ENCODE measurements around the gene DNAH10.

DNA sequence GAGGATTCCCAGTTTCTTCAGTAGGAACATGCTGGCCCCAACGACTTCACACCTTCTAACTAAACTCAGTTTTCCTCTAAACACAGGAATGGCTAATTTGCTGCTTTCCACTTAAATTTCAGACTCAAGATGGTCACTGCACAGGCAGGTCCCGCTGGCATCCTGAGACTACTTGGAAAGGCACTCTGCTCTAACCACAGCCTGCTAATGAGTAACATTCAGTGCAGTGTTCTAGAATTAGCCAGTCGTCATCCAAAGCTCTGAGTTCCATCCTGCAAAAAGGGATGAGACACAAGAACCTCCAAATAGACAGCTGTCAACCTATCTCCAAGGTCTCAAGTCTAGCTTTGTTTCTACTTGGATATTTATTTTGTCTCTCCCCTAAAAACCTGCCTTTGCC lies 204.5 kb downstream of the DNAH10 start:
- TF ChIP-seq, protein P1, sequence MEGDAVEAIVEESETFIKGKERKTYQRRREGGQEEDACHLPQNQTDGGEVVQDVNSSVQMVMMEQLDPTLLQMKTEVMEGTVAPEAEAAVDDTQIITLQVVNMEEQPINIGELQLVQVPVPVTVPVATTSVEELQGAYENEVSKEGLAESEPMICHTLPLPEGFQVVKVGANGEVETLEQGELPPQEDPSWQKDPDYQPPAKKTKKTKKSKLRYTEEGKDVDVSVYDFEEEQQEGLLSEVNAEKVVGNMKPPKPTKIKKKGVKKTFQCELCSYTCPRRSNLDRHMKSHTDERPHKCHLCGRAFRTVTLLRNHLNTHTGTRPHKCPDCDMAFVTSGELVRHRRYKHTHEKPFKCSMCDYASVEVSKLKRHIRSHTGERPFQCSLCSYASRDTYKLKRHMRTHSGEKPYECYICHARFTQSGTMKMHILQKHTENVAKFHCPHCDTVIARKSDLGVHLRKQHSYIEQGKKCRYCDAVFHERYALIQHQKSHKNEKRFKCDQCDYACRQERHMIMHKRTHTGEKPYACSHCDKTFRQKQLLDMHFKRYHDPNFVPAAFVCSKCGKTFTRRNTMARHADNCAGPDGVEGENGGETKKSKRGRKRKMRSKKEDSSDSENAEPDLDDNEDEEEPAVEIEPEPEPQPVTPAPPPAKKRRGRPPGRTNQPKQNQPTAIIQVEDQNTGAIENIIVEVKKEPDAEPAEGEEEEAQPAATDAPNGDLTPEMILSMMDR (conservative IDR thresholded peaks at IDR 0.05) = no peak
- no peak for TF ChIP-seq EZH2 (IDR thresholded peaks at IDR 0.05; ENCODE audit: low read depth)
